Karpas-422 (cell line): ENCODE measurements around the gene EEF2K. TPM values are rescaled to one million over a fixed set of nuclear protein-coding genes. Genes with fewer than 3 reads are reported as not detected.

ENCODE experiments used
- DNase-seq: peaks from one replicate; pipeline ENCODE4 v3.0.0-alpha.2; 2015
- H2AFZ ChIP-seq: fragments of 200-600 bp; sonication (generic); 2 replicates; pipeline ENCODE4 v1.6.1; 2014; ENCODE audit warnings: antibody characterized with exemption, low read length, mixed read lengths
- H3K27ac ChIP-seq: fragments of 200-600 bp; sonication (generic); 2 replicates; pipeline ENCODE4 v1.5.1; 2014; ENCODE audit warnings: mild to moderate bottlenecking, low read length, moderate library complexity
- H3K27me3 ChIP-seq: fragments of 200-600 bp; sonication (generic); 2 replicates; pipeline ENCODE4 v1.6.1; 2014; ENCODE audit warnings: low read length, mixed read lengths
- H3K36me3 ChIP-seq: fragments of 200-600 bp; sonication (generic); 2 replicates; pipeline ENCODE4 v1.6.1; 2014; ENCODE audit warnings: low read length, mixed read lengths; ENCODE audit not compliant: insufficient read depth
- H3K4me1 ChIP-seq: fragments of 200-600 bp; sonication (generic); 2 replicates; pipeline ENCODE4 v1.6.1; 2014; ENCODE audit warnings: mild to moderate bottlenecking, low read length, mixed read lengths
- H3K4me2 ChIP-seq: fragments of 200-600 bp; sonication (generic); 2 replicates; pipeline ENCODE4 v1.6.1; 2014; ENCODE audit warnings: low read length, low read depth, mild to moderate bottlenecking; ENCODE audit not compliant: poor library complexity, severe bottlenecking
- H3K4me3 ChIP-seq: fragments of 200-600 bp; sonication (generic); 2 replicates; pipeline ENCODE4 v1.5.1; 2014; ENCODE audit warnings: mild to moderate bottlenecking, antibody characterized with exemption, low read length, mixed read lengths
- H3K79me2 ChIP-seq: fragments of 200-600 bp; sonication (generic); 2 replicates; pipeline ENCODE4 v1.6.1; 2014; ENCODE audit warnings: mild to moderate bottlenecking, low read length, mixed read lengths
- H3K9ac ChIP-seq: fragments of 200-600 bp; sonication (generic); 2 replicates; pipeline ENCODE4 v1.6.0; 2014; ENCODE audit warnings: low read length
- H3K9me2 ChIP-seq: fragments of 200-600 bp; sonication (generic), shearing (Covaris generic); replicated peaks from 2 replicates; pipeline ENCODE4 v1.6.0; 2014; ENCODE audit warnings: mild to moderate bottlenecking, low read length, moderate library complexity; ENCODE audit not compliant: insufficient read depth
- H3K9me3 ChIP-seq: fragments of 300-700, 200-600 bp; sonication (generic); 2 replicates; pipeline ENCODE4 v1.6.1; 2014; ENCODE audit warnings: low read length, mixed read lengths
- H4K20me1 ChIP-seq: fragments of 200-600 bp; sonication (generic); 2 replicates; pipeline ENCODE4 v1.6.1; 2014; ENCODE audit warnings: mild to moderate bottlenecking, antibody characterized with exemption, low read length, low read depth; ENCODE audit not compliant: insufficient read depth
- total RNA-seq: library from RNA; depleted of rRNA; stranded (reverse); fragments of >200 nt; shearing (Covaris generic); gene quantifications from 2 replicates; pipeline ENCODE4 v1.2.3, GENCODE V29; 2014; ENCODE audit warnings: low replicate concordance; rRNA removed

The EEF2K gene
- total RNA-seq, 1 experiment from 2014 or later, result 16.0 TPM

DNA sequence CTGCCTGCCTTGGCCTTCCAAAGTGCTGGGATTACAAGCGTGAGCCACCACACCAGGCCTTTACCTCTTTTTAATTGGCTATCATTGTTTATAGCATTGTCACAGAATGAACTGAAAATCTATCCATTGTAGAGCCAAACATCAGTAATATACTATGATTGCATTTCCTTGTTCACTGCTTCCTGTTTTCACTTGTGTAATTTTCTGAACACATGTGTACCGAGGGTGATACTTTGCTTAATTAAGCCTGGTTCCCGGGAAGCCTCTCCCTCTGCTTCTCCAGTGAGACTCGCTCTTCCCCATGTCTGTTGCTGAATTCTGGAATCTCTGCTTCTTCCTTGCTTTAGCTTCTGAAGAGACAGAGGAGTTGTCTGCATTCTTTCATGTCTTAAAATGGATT is 124.2 kb downstream of the EEF2K start:
- Histone ChIP-seq H3K9ac (no peak overlapping the region), H3K36me3 (peaks cover 54% of the 10 kb centered on the region), H3K27me3 (no peaks in the 10 kb centered on the region), H3K4me3 (no peak overlapping the region), H4K20me1 (0 out of 2 replicates have a peak, but pooled peaks cover 3% of the 10 kb centered on the region), H3K79me2 (peaks cover 7% of the 10 kb centered on the region), H3K9me2 (no peaks in the 10 kb centered on the region), H2AFZ (no peak overlapping the region), H3K4me2 (no peak overlapping the region), H3K9me3 (peaks cover under 1% of the 10 kb centered on the region; the same call in 1 of the 2 replicates), H3K27ac (no peak overlapping the region), H3K4me1 (no peaks in the 10 kb centered on the region)
- no peak for DNase-seq

DNA sequence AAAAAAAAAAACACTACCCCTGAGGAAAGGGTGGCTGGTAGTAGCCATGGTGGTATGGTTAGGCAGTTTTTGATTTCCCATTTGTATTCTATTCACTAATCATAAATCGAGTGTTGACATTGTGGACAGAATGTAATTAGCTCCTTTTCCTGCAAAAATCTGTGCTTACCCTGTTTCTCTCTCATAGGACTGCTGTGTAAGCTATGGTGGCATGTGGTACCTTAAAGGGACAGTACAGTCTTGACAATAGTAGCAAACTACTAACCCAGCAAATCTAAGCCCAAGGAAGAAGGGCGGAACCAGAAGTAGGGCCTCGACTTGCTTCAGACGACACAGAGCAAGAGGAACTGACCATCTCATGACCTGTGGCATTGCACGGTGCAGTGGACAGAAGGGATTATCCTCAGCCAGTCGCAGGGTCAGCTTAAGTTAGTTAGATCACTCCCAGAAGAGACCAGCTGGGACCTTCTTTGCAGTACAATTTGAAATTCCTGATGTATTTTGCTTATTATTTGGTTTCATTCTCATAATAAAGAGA is 127.4 kb downstream of the EEF2K start:
- Histone ChIP-seq H2AFZ (no peak overlapping the region), H4K20me1 (no peaks in the 10 kb centered on the region), H3K79me2 (peaks cover 7% of the 10 kb centered on the region), H3K27me3 (no peaks in the 10 kb centered on the region), H3K27ac (no peak overlapping the region), H3K36me3 (peaks cover 82% of the 10 kb centered on the region), H3K4me1 (no peaks in the 10 kb centered on the region), H3K9me2 (no peaks in the 10 kb centered on the region), H3K4me2 (no peak overlapping the region), H3K9ac (no peak overlapping the region), H3K4me3 (no peak overlapping the region), H3K9me3 (peaks cover 25% of the 10 kb centered on the region)
- DNase-seq, result no peak

DNA sequence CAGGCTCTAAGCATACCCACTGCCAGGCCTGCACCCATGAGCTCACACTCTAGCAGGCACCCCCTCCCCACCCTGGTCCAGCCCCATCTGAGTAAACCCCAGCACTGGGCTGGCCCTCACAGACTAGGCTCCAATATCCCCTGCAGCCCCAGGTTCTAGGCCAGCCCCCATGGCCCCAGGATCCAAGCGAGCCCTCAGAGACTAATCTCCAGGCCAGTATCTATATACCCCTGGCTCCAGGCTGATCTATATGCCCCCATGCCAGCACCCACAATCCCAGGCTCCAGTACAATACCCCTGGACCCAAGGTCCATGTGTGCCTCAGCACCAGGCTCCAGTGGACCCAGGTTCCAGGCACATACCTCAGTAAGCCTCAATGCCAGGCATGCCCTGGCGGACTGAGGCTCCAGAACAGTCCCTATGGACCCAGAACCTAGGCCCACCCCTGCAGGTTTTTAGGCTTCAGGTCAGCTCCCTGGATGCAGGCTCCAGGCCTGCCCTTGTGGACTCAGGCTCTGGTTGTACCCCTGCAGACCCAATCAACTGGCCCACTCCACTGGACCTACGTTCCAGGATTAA is 129.7 kb downstream of the EEF2K start:
- Histone ChIP-seq H3K9me3 (peaks cover 25% of the 10 kb centered on the region), H4K20me1 (no peaks in the 10 kb centered on the region), H3K36me3 (peaks cover 80% of the 10 kb centered on the region), H3K4me3 (no peak overlapping the region), H3K27ac (no peak overlapping the region), H3K4me2 (no peak overlapping the region), H3K27me3 (no peaks in the 10 kb centered on the region), H3K79me2 (peaks cover 7% of the 10 kb centered on the region), H3K9ac (no peak overlapping the region), H2AFZ (no peak overlapping the region), H3K4me1 (no peaks in the 10 kb centered on the region), H3K9me2 (no peaks in the 10 kb centered on the region)
- DNase-seq, result no peak

DNA sequence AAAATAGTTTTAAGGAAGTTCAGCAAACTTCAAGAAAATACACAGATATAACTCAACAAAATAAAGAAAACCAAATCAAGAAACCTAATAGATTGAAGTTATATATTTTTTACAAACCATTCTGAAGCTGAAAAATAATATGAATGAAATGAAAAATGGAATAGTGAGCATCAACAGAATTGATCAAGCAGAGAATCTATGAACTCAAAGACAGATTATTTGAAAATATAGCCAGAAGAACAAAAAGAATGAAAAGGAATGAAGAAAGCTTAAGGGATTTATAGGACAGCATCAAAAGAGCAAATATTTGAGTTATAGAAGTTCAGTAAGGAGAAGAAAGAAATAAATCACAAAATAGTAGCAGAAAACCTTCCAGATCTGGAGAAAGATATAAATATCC is 130.5 kb downstream of the EEF2K start:
- Histone ChIP-seq H3K9me2 (no peaks in the 10 kb centered on the region), H3K4me3 (no peak overlapping the region), H4K20me1 (no peaks in the 10 kb centered on the region), H3K36me3 (peaks cover 79% of the 10 kb centered on the region), H3K9ac (no peak overlapping the region), H3K9me3 (peaks cover 25% of the 10 kb centered on the region), H2AFZ (no peak overlapping the region), H3K27me3 (no peaks in the 10 kb centered on the region), H3K27ac (no peak overlapping the region), H3K4me2 (no peak overlapping the region), H3K4me1 (no peaks in the 10 kb centered on the region), H3K79me2 (peaks cover 7% of the 10 kb centered on the region)
- no peak for DNase-seq

DNA sequence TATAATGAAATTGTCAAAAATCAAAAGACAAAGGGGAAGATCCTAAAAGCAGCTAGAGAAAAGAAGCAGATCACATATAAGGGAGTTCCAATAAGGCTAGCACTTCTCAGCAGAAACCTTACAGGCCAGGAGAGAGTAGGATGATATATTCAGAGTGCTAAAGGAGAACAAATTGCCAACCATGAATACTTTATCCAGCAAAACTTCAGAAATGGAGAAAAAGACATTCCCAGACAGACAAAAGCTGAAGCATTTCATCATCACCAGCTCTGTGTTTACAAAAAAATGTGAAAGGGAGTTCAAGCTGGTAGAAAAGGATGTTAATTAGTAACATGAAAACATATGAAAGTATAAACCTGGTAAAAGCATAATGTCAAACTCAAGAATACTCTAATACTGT is 131.0 kb downstream of the EEF2K start:
- Histone ChIP-seq H3K9me3 (peaks cover 25% of the 10 kb centered on the region), H3K9me2 (no peaks in the 10 kb centered on the region), H3K9ac (no peak overlapping the region), H4K20me1 (no peaks in the 10 kb centered on the region), H3K4me2 (no peak overlapping the region), H3K79me2 (peaks cover 7% of the 10 kb centered on the region), H3K27me3 (no peaks in the 10 kb centered on the region), H3K27ac (no peak overlapping the region), H2AFZ (no peak overlapping the region), H3K4me1 (peaks cover 1% of the 10 kb centered on the region; the same call in 1 of the 2 replicates), H3K36me3 (peaks cover 74% of the 10 kb centered on the region), H3K4me3 (no peak overlapping the region)
- DNase-seq, result no peak

DNA sequence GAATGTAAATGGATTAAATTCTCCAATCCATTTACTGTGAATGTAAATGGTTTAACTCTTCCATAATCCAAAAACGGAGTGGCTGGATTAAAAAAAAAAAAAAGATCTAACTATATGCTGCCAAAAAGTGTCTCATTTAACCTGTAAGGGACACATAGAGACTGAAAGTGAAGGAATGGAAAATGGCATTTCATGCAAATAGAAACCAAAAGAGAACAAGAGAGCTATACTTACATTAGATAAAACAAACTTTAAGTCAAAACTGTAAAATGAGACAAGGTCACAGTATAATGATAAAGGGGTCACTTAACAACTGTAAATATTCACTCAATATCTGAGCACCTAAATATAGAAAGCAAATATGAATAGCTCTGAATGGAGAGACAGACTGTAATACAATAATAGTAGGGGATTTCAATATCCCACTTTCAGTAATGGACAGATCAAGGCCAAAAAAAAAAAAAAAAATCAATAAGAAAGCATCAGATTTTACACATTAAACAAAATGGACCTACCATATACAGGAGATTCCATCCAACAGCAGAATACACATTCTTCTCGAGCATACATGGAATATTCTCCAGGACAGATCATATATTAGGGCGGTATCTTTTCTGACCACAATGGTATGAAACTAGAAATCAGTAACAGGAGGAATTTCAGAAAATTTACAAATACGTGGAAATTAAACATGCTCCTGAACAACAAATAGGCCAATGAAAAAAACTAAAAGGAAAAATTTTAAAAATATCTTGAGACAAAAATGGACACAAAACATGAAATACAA is 132.0 kb downstream of the EEF2K start:
- H3K36me3 ChIP-seq, result peaks cover 75% of the 10 kb centered on the region
- H3K9ac ChIP-seq, result no peak overlapping the region
- peaks cover 7% of the 10 kb centered on the region for H3K79me2 ChIP-seq
- peaks cover 25% of the 10 kb centered on the region for H3K9me3 ChIP-seq
- no peaks in the 10 kb centered on the region for H3K9me2 ChIP-seq
- no peak for DNase-seq
- no peaks in the 10 kb centered on the region for H4K20me1 ChIP-seq
- no peak overlapping the region for H3K4me2 ChIP-seq
- no peaks in the 10 kb centered on the region for H3K27me3 ChIP-seq
- H3K27ac ChIP-seq, result no peak overlapping the region
- H2AFZ ChIP-seq, result no peak overlapping the region
- peaks cover 7% of the 10 kb centered on the region for H3K4me1 ChIP-seq
- no peak overlapping the region for H3K4me3 ChIP-seq

Other genes with a start within 250 kb of the EEF2K start
- gene PDZD9, start 205.2 kb upstream of the EEF2K start, total RNA-seq, result not detected in 2 replicates
- gene MOSMO, start 198.2 kb upstream of the EEF2K start, total RNA-seq, result 8.7 and 13.9 TPM in 2 replicates
- gene VWA3A, start 113.7 kb upstream of the EEF2K start, total RNA-seq, result not detected in 2 replicates
- not detected in 2 replicates for gene SDR42E2, start 43.8 kb upstream of the EEF2K start, total RNA-seq
- 54.6 and 81.0 TPM in 2 replicates for gene POLR3E, start 91.1 kb downstream of the EEF2K start, total RNA-seq
- gene CDR2, start 168.3 kb downstream of the EEF2K start, total RNA-seq, result 7.2 and 16.3 TPM in 2 replicates